GM18868 (cell line): ENCODE measurements around the gene OR2AT4.
"Not testable (repeated sequence)": the region's sequence is repeated elsewhere in the genome, so short reads cannot be mapped to it uniquely, and the experiment has no call there.

ENCODE experiments used
- ATAC-seq: cut with Tn5 transposase; IDR thresholded peaks from one replicate; pipeline ENCODE4 v1.9.1; 2021; ENCODE audit warnings: mild to moderate bottlenecking, moderate library complexity; ENCODE audit not compliant: unreplicated experiment

OR2AT4 gene

DNA sequence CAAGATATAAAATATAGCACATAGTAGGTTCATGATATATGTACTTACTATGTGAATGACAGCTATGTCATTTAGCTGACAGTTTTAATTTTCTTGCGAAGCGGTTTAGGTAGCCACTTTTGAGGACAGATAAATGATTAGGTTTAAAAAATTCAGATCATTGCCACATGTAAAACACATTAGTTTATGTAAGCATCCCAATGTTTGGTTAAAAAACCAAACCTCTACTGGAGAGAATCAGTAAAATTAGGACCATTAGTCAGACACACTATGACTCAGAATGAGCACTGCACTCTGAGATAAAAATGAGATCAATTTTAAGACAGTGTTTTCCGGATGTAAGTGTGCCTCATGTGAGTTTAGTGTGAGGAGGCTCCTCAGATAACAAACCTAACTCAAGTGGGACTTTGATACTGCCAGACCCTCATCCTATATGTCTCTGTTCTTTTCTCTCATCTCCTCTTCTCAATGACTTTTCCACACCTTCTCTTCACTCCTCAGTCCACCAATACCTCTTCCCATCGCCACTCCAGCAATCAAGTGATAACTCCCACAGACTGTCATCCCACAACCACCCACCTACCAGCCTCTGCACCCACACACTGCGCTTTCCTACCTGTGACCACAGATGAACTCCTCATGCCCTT is 6.8 kb upstream of the OR2AT4 start:
- ATAC-seq: no peak

- ATAC-seq: no peak
These were observed 4.9 kb upstream of the OR2AT4 start for GRCh38 chr11:75101424-75102128.

DNA sequence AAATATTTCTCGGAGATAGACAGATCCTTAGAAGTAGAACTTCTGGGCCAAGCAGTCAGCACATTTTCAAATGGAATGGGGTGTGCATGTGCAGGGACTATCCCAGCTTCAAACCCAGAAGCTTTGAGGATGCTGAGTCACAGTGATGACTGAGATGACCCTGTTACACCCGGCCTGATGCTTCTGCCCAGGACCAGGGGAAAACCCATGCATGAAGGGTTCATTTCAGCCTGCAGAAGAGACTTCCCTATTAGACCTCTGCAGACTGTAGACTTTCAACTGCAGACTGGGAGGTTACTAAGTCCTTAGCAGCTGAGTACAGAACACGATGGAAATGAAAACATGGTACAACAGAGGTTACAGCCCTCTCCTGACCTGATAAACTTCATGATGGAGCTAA is 3.6 kb upstream of the OR2AT4 start:
- ATAC-seq: peak; percentile 96

- ATAC-seq: no peak
These were observed 3.0 kb upstream of the OR2AT4 start for GRCh38 chr11:75099635-75100034.

DNA sequence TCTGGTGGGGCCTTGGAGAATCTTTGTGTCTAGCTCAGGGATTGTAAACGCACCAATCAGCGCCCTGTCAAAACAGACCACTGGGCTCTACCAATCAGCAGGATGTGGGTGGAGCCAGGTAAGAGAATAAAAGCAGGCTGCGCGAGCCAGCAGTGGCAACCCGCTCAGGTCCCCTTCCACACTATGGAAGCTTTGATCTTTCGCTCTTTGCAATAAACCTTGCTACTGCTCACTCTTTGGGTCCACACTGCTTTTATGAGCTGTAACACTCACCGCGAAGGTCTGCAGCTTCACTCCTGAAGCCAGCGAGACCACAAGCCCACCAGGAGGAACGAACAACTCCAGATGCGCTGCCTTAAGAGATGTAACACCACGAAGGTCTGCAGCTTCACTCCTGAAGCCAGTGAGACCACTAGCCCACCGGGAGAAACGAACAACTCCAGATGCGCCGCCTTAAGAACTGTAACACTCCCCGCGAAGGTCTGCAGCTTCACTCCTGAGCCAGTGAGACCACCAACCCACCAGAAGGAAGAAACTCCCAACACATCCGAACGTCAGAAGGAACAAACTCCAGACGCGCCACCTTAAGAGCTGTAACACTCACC is 2.3 kb upstream of the OR2AT4 start:
- not testable (repeated sequence) for ATAC-seq

DNA sequence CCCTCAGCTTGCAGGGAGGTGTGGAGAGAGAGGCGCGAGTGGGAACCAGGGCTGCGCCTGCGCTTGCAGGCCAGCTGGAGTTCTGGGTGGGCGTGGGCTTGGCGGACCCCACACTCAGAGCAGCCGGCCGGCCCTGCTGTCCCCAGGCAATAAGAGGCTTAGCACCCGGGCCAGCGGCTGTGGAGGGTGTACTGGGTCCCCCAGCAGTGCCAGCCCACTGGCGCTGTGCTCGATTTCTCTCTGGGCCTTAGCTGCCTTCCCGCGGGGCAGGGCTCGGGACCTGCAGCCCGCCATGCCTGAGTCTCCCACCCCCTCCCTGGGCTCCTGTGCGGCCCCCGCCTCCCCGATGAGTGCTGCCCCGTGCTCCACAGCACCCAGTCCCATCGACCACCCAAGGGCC is 1.5 kb upstream of the OR2AT4 start:
- ATAC-seq: not testable (repeated sequence)

GRCh38 chr11:75097173-75097557 is 489 bp upstream of the OR2AT4 start:
- no peak for ATAC-seq

DNA sequence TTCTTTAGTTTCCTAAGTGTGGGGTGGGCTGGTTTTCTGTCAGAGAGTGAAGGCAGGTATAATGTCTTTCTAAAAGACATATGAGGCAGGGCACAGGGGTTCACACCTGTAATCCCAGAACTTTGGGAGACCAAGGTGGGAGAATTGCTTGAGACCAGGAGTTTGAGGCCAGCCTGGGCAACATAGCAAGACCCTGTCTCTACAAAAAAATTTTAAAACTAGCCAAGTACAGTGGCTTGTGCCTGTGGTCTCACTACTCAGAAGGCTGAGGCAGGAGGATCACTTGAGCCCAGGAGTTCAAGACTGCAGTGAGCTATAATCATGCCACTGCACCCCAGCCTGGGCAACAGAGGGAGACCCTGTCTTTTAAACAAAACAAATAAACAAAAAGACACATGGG is 2.3 kb downstream of the OR2AT4 start:
- not testable (repeated sequence) for ATAC-seq

DNA sequence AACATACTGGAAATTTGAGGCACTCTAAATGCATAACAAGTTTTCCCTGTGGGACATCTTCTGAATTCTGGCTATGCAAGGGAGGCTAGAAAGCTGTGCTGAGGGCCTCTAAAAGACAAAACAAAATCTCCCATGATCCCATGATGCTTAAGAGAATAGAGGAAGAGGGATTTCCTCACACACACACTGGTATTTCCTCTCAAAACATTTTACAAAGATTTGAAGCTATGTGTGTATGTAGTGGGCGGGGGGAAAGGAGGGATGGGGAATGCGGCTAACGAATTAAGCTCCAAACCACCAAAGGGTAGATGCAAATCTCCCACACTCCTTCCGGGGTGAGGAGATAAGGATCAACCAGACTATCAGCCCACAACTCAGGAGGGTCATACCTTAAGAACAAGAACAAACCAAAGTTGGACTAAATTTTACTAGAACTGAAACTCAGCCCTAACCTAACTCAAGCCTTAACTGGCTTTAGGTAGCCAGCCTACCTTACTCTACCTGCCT is 6.0 kb downstream of the OR2AT4 start:
- ATAC-seq: no peak

DNA sequence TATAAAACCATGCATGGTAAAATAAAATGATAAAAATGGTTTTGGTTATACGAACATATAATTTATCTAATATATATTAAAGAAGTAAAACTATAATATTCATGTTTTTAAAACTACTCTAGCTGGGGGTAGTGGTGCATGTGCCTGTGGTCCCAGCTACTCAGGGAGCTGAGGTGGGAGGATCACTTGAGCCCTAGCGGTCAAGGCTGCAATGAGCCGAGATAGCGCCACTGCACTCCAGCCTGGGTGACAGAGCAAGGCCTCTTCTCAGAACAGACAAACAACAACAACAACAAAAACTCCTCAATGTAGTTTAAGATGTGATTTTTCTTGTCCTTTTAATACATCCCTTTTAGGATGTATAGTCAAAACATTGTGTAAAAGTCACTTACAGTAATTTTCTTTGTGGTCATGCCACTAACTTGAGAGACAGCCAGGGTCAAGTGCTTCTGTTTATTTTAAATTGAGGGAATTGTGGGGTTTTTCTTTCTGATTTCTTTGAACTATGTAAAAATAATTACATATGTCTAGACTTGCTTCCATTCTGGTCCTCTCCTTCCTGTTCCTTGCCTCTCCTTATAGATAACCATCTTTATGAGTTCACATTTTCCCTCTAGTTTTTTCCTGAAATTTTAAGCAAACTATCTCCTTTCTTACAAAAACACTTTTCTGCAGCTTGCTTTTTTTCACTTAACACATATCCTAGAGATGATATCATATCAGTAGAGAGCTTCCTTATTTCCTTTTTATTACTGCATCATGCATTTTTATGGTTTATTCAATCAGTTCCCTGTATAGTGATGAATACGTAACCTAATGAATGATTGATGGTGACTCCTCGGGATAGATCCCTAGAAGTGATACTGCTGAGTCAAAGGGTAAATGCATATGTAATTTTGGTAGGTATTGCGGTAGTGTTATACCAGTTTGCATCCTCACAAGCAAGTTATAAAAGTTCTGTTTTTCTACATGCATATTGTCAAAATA is 9.1 kb downstream of the OR2AT4 start:
- no peak for ATAC-seq

DNA sequence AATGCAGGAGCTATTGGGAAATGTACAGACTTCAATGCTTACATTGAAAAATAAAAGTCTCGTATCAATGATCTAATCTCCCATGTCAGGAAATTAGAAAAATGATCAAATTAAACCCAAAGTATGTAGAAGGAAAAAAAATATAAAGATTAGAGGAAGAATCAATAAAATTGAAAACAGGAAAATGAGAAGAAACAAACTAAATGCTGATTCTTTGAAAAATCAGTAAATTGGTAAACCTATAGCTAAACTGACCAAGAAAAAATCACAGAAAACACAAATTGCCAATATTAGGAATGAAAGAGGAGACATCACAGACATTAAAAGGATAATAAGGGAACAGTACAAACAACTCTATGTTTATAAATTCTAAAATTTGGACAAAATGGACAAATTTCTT is 11.8 kb downstream of the OR2AT4 start:
- no peak for ATAC-seq

- ATAC-seq: no peak
These were observed 13.5 kb downstream of the OR2AT4 start for GRCh38 chr11:75083217-75083605.

DNA sequence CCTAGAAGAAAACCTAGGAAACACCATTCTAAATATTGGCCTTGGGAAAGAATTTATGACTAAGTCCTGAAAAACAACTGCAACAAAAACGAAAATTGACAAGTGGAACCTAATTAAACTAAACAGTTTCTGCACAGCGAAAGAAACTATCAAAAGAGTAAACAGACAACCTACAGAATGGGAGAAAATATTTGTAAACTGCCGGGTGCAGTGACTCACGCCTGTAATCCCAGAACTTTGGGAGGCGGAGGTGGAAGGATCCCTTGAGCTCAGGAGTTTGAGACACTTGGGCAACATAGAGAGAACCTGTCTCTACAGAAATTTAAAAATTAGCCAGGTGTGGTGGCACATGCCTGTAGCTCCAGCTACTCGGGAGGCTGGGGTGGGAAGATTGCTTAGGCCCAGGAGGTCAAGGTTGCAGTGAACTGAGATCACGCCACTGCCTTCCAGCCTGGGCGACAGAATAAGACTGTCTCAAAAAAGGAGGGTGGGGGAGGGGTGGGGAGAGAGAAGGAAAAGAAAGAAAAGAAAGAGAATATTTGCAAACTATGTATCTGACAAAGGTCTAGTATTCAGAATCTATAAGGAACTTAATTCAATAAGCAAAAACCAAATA is 14.0 kb downstream of the OR2AT4 start:
- no peak for ATAC-seq

DNA sequence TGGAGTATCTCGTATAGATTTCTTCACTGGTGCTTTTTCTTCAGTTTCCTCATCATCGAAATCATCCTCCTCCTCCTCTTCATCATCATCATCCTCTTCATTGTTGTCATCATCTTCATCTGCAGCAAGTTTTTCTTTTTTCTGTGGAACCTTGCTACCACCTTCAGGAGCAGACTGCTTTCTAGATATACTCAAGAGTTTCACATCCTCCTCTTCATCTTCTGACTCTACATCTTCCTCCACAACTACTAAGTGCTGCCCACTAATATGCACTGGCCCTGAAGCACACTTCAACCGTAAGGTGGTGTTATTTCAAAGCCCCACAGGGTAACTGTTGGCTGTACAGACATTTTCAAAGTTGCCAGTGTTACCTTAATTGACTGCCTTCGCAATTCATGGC is 17.1 kb downstream of the OR2AT4 start:
- ATAC-seq: no peak

DNA sequence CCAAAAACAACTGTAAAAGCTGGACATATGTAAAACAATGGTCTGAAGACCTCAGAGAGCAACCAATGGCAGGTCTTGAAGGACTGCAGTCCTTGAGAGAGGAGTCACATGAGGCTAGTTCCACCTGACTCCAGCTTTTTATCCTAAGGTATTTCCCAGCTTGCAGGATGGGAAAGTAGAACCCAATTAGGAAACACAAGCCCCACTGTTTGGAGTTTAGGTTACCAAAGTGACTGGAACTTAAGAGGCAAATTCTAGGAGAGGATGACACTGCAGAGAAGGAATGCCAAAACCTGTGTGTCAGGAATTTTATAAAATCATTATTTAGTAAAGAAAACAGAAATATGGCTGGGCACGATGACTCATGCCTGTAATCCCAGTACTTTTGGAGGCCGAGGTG is 18.4 kb downstream of the OR2AT4 start:
- ATAC-seq: no peak

- ATAC-seq: no peak
These were observed 19.4 kb downstream of the OR2AT4 start for GRCh38 chr11:75077316-75077715.

DNA sequence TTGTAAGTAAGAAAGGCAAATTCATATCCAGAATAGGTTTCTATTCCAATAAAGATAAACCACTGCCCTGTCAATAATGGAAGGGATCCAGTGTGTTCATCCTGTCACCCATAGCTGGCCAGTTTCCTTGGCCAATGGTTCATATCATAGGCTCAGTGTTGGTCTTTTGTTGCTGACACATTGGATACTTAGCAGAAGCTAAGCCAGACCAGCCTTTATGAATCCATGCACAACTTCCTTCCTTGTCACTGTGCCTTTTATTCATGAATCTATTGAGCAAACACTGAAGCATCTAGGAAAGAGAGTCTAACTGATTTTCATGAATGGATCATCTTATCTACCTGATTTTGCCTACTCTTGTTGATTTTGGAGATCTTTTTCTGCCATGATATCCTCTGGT is 20.0 kb downstream of the OR2AT4 start:
- ATAC-seq: no peak

DNA sequence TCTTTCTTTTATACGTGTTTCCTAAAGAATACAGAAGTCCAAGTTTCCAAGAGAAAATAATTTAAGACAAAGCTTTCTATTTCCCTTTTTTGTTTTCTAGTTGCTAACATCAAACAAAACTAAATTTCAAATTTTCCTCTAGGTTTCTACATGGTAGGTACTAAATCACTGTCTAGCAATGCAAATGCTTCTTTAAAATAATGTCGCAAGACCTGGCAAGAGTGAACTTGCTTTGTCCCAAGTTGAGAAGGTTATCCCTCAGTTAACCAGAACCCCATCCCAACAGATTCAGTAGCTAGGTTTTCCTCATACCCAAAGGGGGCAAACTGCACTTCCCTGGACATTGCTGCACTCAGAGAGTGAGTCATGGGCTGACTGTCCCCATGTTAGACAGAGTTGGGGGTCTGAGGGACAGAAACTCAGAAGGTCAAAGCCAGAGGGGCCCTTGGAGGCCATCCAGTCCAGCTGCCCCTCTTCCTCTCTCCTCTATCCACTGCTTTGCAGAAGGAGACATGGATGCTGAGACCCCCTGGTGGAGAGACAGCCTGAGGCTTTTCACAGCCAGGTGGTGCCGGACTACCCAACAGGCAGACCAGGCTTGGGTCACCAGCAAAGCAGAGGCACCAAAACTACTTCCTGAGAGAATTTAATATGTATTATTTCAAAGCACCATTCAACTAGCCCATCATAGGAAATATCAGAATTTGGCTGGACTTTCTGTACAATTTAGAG is 23.1 kb downstream of the OR2AT4 start:
- no peak for ATAC-seq

- no peak for ATAC-seq
These were observed 24.1 kb downstream of the OR2AT4 start for GRCh38 chr11:75072582-75072981.

DNA sequence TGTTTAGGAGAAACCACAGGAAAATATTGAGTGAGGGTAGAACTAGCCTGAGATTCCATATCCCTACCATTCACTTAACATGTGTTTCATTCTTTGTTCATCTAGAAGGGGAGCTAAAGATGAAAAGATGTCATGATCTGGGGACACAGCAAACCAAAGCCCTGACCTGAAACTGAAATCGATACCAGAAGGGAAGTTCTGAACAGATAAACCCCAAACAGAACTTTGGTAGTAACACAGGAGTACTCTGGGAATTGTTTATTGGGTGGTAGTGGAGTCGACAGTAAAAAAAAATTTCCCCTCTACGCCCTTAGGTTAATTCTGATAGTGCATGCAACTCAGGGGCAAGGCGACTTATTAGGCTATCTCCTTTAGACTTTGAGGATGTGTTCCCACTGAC is 27.2 kb downstream of the OR2AT4 start:
- no peak for ATAC-seq
